Keratinocyte (primary cell): Measurements from ENCODE around the gene GABRB2. TPM values are rescaled to one million over a fixed set of nuclear protein-coding genes. Genes with fewer than 3 reads are reported as not detected.

Source experiments
- DNase-seq: peaks from one replicate; pipeline ENCODE4 v3.0.0-alpha.2; 2011; ENCODE audit warnings: low read depth, missing footprints, low spot score
- FAIRE-seq: peaks from 2 replicates; lab custom pipeline; 2011; peaks lifted over from hg19 to GRCh38; lab: Jason Lieb, UNC
- H2AFZ ChIP-seq: 2 replicates; pipeline ENCODE4 v1.6.0; 2012; ENCODE audit warnings: low read length, control low read depth, inconsistent platforms; ENCODE audit not compliant: control insufficient read depth
- H3K27ac ChIP-seq: 2 replicates; pipeline ENCODE4 v1.5.1; 2011; ENCODE audit warnings: low read length; ENCODE audit not compliant: control insufficient read depth, insufficient read depth
- H3K27me3 ChIP-seq: 3 replicates; pipeline ENCODE4 v1.6.0; 2011; ENCODE audit warnings: low read length; ENCODE audit not compliant: control insufficient read depth, insufficient read depth; ENCODE audit errors: extremely low read depth
- H3K36me3 ChIP-seq, 2 experiments: 2 replicates in 1 of 2; 3 replicates in 1 of 2; pipeline ENCODE4 v1.5.1; 2011; ENCODE audit warnings: low read length in 2 of 2, mild to moderate bottlenecking in 1 of 2; ENCODE audit not compliant: control insufficient read depth in 2 of 2, insufficient read depth in 2 of 2; ENCODE audit errors: extremely low read depth in 1 of 2
- H3K4me1 ChIP-seq: 3 replicates; pipeline ENCODE4 v1.5.1; 2011; ENCODE audit warnings: low read length; ENCODE audit not compliant: control insufficient read depth, insufficient read depth; ENCODE audit errors: extremely low read depth
- H3K4me2 ChIP-seq: 3 replicates; pipeline ENCODE4 v1.6.0; 2011; ENCODE audit warnings: low read depth, low read length; ENCODE audit not compliant: control insufficient read depth, insufficient read depth; ENCODE audit errors: extremely low read depth
- H3K4me3 ChIP-seq, 3 experiments: fragments of 200-600 bp in 1 of 3; sonication (generic) in 1 of 3; 2 replicates in 2 of 3; 3 replicates in 1 of 3; pipeline ENCODE4 v1.5.1; 2011 to 2016; ENCODE audit warnings: low read length in 3 of 3, mild to moderate bottlenecking in 3 of 3, control low read depth in 2 of 3, inconsistent platforms in 1 of 3, low read depth in 1 of 3, mixed read lengths in 1 of 3, mixed run types in 1 of 3, moderate library complexity in 1 of 3; ENCODE audit not compliant: control insufficient read depth in 2 of 3, insufficient read depth in 2 of 3; ENCODE audit errors: extremely low read depth in 1 of 3
- H3K79me2 ChIP-seq: 2 replicates; pipeline ENCODE4 v1.6.0; 2012; ENCODE audit warnings: low read length; ENCODE audit not compliant: control insufficient read depth, insufficient read depth
- H3K9ac ChIP-seq: 3 replicates; pipeline ENCODE4 v1.6.0; 2011; ENCODE audit warnings: low read length; ENCODE audit not compliant: control insufficient read depth, insufficient read depth; ENCODE audit errors: extremely low read depth
- H3K9me1 ChIP-seq: 3 replicates; pipeline ENCODE4 v1.6.0; 2011; ENCODE audit warnings: low read length; ENCODE audit not compliant: control insufficient read depth, insufficient read depth; ENCODE audit errors: extremely low read depth
- H3K9me3 ChIP-seq: 2 replicates; pipeline ENCODE4 v1.5.1; 2012; ENCODE audit warnings: low read depth, low read length; ENCODE audit not compliant: control insufficient read depth
- H4K20me1 ChIP-seq: 3 replicates; pipeline ENCODE4 v1.6.0; 2011; ENCODE audit warnings: low read length; ENCODE audit not compliant: control insufficient read depth, insufficient read depth; ENCODE audit errors: extremely low read depth
- EZH2 ChIP-seq: IDR thresholded peaks from one replicate; pipeline ENCODE4 v1.6.1; 2012; ENCODE audit warnings: inconsistent platforms, mild to moderate bottlenecking, low read length, moderate library complexity
- dilution Hi-C: fragments of 300-500 bp; cut with MboI; formaldehyde crosslinking; loops from one replicate; pipeline ENCODE4 v1.7.0; 2020; ENCODE audit warnings: low sequenced_read_pairs; ENCODE audit not compliant: extremely low pct_ligation_motif_present
- polyA plus RNA-seq, 5 experiments: library from polyadenylated mRNA; depleted of rRNA in 3 of 5; stranded (reverse) in 3 of 5; stranded (forward) in 1 of 5; unstranded in 1 of 5; fragments of >200 nt; gene quantifications; 1 replicate in 1 of 5; 2 replicates in 3 of 5; 3 replicates in 1 of 5; pipeline versions ENCODE4 v1.2.1 to v1.2.3, GENCODE V29; 2011 to 2012; ENCODE audit warnings: missing spikeins in 2 of 5, low read depth in 1 of 5, low replicate concordance in 1 of 5
- TF ChIP-seq, protein P1 (sequence below), 3 experiments: IDR thresholded peaks in 1 of 3; conservative IDR thresholded peaks in 1 of 3; optimal IDR thresholded peaks in 1 of 3; 2 replicates in 2 of 3; 3 replicates in 1 of 3; pipeline versions ENCODE3 to v1.5.1; 2011; ENCODE audit warnings: low read length in 3 of 3, mild to moderate bottlenecking in 3 of 3, moderate library complexity in 2 of 3, control low read depth in 1 of 3, inconsistent platforms in 1 of 3; ENCODE audit not compliant: insufficient read depth in 2 of 3; ENCODE audit errors: extremely low read depth in 1 of 3

The GABRB2 gene
- polyA plus RNA-seq, 1 donor (not counting 4 experiments of a cell fraction or from before 2014, with no cell fraction given), result not detected

GRCh38 chr5:161467703-161468102 is 78.8 kb downstream of the GABRB2 start:
- H3K4me3 ChIP-seq, result no peak overlapping the region
- H3K4me1 ChIP-seq, result no peaks in the 10 kb centered on the region
- dilution Hi-C loops, result no loop called here
- no peaks in the 10 kb centered on the region for H3K9me1 ChIP-seq
- H3K27me3 ChIP-seq, result no peaks in the 10 kb centered on the region
- no peaks in the 10 kb centered on the region for H3K79me2 ChIP-seq
- no peak overlapping the region for H3K9ac ChIP-seq
- H3K9me3 ChIP-seq, result peaks cover 2% of the 10 kb centered on the region
- no peak overlapping the region for H3K27ac ChIP-seq
- FAIRE-seq (no peak), DNase-seq (no peak)
- no peak overlapping the region for H3K4me2 ChIP-seq
- no peak overlapping the region for H2AFZ ChIP-seq
- no peaks in the 10 kb centered on the region for H4K20me1 ChIP-seq
- no peaks in the 10 kb centered on the region for H3K36me3 ChIP-seq
- TF ChIP-seq, protein P1, sequence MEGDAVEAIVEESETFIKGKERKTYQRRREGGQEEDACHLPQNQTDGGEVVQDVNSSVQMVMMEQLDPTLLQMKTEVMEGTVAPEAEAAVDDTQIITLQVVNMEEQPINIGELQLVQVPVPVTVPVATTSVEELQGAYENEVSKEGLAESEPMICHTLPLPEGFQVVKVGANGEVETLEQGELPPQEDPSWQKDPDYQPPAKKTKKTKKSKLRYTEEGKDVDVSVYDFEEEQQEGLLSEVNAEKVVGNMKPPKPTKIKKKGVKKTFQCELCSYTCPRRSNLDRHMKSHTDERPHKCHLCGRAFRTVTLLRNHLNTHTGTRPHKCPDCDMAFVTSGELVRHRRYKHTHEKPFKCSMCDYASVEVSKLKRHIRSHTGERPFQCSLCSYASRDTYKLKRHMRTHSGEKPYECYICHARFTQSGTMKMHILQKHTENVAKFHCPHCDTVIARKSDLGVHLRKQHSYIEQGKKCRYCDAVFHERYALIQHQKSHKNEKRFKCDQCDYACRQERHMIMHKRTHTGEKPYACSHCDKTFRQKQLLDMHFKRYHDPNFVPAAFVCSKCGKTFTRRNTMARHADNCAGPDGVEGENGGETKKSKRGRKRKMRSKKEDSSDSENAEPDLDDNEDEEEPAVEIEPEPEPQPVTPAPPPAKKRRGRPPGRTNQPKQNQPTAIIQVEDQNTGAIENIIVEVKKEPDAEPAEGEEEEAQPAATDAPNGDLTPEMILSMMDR (optimal IDR thresholded peaks at IDR 0.05 in 1 of 3, IDR thresholded peaks at IDR 0.05 in 1 of 3, conservative IDR thresholded peaks at IDR 0.05 in 1 of 3; ENCODE audit: extremely low read depth in 1 of 3, insufficient read depth in 2 of 3, low read length in 3 of 3), result no peak
- no peak for TF ChIP-seq EZH2

GRCh38 chr5:161460741-161461140 is 85.8 kb downstream of the GABRB2 start:
- H3K4me1 ChIP-seq, result no peaks in the 10 kb centered on the region
- no peak overlapping the region for H2AFZ ChIP-seq
- H3K9me1 ChIP-seq, result no peaks in the 10 kb centered on the region
- H3K27me3 ChIP-seq, result no peaks in the 10 kb centered on the region
- H3K36me3 ChIP-seq, result no peaks in the 10 kb centered on the region
- H3K4me3 ChIP-seq, result no peak overlapping the region
- H3K9me3 ChIP-seq, result no peaks in the 10 kb centered on the region
- H3K9ac ChIP-seq, result no peak overlapping the region
- TF ChIP-seq, protein P1 (optimal IDR thresholded peaks at IDR 0.05 in 1 of 3, IDR thresholded peaks at IDR 0.05 in 1 of 3, conservative IDR thresholded peaks at IDR 0.05 in 1 of 3; ENCODE audit: extremely low read depth in 1 of 3, insufficient read depth in 2 of 3, low read length in 3 of 3), result no peak
- TF ChIP-seq EZH2, result no peak
- FAIRE-seq (no peak), DNase-seq (no peak)
- H3K27ac ChIP-seq, result no peak overlapping the region
- no peaks in the 10 kb centered on the region for H3K79me2 ChIP-seq
- no peak overlapping the region for H3K4me2 ChIP-seq
- dilution Hi-C loops, result no loop called here
- no peaks in the 10 kb centered on the region for H4K20me1 ChIP-seq
